ENCODE measurements around the gene NR2C1. TPM values are rescaled to one million over a fixed set of nuclear protein-coding genes. Genes with fewer than 3 reads are reported as not detected.

Gene NR2C1
- total RNA-seq, 1 donor = 25.4 TPM

DNA sequence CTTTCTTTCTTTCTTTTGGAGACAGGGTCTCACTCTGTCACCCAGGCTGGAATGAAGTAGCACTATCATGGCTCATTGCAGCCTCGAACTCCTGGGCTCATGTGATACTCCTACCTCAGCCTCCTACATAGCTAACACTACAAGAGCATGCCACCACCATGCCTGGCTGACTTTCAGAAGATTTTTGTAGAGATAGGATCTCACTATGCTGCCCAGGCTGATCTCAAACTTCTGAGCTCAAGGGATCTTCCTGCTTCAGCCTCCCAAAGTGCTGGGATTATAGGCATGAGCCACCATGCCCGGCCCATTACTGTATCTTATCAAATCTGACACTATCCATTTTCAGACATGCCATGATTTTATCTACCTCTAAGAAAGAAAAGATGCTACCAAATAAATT is 101.5 kb downstream of the NR2C1 start:
- no peak overlapping the region for H3K4me3 ChIP-seq (ENCODE audit: low read depth, low read length)
- no peak for DNase-seq (ENCODE audit: low read depth)
- TF ChIP-seq, protein P1, sequence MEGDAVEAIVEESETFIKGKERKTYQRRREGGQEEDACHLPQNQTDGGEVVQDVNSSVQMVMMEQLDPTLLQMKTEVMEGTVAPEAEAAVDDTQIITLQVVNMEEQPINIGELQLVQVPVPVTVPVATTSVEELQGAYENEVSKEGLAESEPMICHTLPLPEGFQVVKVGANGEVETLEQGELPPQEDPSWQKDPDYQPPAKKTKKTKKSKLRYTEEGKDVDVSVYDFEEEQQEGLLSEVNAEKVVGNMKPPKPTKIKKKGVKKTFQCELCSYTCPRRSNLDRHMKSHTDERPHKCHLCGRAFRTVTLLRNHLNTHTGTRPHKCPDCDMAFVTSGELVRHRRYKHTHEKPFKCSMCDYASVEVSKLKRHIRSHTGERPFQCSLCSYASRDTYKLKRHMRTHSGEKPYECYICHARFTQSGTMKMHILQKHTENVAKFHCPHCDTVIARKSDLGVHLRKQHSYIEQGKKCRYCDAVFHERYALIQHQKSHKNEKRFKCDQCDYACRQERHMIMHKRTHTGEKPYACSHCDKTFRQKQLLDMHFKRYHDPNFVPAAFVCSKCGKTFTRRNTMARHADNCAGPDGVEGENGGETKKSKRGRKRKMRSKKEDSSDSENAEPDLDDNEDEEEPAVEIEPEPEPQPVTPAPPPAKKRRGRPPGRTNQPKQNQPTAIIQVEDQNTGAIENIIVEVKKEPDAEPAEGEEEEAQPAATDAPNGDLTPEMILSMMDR (IDR thresholded peaks at IDR 0.05; ENCODE audit: insufficient read depth, low read length) = no peak

DNA sequence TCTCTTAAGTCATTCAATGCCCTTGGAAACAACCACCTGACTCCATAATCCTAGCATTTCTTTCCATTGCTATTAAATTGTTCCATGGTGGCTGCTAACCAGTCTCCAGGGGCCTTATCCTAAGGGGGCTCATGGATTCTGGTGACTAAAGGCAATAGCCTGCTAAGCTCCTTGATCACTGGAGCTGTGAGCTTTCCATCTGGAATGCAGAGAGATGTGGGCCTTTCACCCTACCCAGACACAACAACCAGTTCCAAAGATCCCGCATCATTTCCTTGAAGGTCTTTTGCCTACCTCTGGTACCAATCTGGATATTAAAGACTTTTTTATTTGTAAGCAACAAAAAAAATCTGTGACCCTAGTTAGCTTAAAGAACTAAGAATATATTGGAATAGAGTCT is 102.9 kb downstream of the NR2C1 start:
- TF ChIP-seq, protein P1 (IDR thresholded peaks at IDR 0.05; ENCODE audit: insufficient read depth, low read length) = no peak
- DNase-seq (ENCODE audit: low read depth) = no peak
- H3K4me3 ChIP-seq (ENCODE audit: low read depth, low read length) = no peak overlapping the region

Other genes with a start within 250 kb of the NR2C1 start
- 16.9 and 120 TPM in 2 replicates for gene NDUFA12, start 69.9 kb downstream of the NR2C1 start, total RNA-seq (ENCODE audit: low replicate concordance)
- gene FGD6, start 143.8 kb upstream of the NR2C1 start, total RNA-seq (ENCODE audit: low replicate concordance) = 12.5 and 13.1 TPM in 2 replicates
- 31.4 and 98.6 TPM in 2 replicates for gene VEZT, start 144.2 kb upstream of the NR2C1 start, total RNA-seq (ENCODE audit: low replicate concordance)